GM19397 (cell line): ENCODE results near the gene FAM186B.
"Not testable (repeated sequence)": the region's sequence is repeated elsewhere in the genome, so short reads cannot be mapped to it uniquely, and the experiment has no call there.

Source experiments
- ATAC-seq: cut with Tn5 transposase; IDR thresholded peaks from one replicate; pipeline ENCODE4 v1.9.1; 2021; ENCODE audit warnings: mild to moderate bottlenecking, moderate library complexity; ENCODE audit not compliant: unreplicated experiment

FAM186B gene, protein sequence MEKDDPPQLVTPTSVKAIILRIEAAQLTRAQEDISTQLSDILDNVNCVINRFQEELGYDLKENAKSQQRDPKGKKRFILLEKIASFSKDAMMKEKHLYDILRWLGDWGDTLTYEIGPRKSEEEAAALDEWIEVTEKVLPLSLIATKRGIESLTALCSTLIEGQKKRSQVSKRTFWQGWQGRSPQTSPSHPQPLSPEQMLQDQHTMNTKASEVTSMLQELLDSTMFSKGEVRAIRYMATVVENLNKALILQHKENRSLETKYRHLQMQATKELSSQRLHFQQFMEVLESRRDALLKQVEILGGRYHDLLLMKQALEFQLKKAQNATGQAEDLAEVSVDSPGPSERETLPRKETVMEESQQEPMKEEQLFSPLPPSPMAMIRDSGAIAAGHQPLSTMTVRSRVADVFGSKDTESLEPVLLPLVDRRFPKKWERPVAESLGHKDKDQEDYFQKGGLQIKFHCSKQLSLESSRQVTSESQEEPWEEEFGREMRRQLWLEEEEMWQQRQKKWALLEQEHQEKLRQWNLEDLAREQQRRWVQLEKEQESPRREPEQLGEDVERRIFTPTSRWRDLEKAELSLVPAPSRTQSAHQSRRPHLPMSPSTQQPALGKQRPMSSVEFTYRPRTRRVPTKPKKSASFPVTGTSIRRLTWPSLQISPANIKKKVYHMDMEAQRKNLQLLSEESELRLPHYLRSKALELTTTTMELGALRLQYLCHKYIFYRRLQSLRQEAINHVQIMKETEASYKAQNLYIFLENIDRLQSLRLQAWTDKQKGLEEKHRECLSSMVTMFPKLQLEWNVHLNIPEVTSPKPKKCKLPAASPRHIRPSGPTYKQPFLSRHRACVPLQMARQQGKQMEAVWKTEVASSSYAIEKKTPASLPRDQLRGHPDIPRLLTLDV

GRCh38 chr12:49605539-49605938, at the start of gene FAM186B:
Gene FAM186B (minus strand): TSS chr12:49605639. CDS start chr12:49605477, 162 bp downstream.
- ATAC-seq, result not testable (repeated sequence)

- ATAC-seq, result no peak
Observed at GRCh38 chr12:49654715-49655114, 49.3 kb upstream of the FAM186B start.

DNA sequence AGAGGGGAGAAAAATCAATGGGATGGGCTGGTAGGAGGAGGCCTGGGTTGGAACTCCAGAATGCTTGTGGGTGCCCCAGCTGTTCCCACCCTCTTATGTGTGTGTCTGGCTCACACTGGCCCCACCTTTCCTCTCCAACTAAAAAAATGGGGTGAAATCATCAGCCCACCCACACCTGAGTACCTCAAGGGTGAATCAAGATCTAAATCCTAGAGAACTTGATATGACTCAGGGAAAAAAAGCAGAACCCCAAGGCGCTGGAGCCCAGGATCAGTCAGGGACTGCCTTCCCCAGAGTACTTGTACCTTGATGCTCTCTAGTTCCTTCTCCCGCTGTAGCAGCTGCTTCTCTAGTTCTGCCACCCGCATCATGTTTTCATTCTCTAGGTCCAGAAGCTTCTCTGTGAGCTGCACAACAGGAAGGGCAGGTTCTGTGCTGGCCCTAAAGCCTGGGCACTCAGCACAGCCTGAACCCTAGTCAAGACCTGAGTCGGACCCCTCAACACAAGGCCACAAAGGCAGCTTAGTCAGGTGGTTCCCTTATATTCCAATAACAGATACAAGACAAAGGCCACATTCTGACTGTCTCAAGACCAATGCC, 47.6 kb upstream of the FAM186B start:
- ATAC-seq, result no peak

DNA sequence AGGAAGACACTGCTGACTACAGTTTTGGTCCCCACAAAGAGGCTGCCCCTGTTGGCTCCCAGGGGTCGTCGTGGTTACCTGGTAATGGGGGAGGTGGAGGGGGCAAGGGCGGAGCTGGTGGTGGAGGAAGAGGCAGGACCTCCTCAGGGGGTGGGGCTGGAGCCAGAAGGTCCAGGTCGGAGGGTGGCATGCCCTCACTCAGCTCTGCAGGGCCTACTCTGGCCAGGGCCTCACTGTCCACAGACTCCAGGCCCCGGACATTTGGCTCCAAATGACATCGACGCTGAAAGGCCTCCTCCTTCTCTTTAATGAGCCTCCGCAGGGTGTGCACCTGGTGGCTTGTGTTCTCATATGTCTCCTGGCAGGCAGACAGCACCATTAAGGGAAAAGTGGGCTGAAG, 46.4 kb upstream of the FAM186B start:
- no peak for ATAC-seq

GRCh38 chr12:49649892-49650291, 44.5 kb upstream of the FAM186B start:
- ATAC-seq, result no peak

DNA sequence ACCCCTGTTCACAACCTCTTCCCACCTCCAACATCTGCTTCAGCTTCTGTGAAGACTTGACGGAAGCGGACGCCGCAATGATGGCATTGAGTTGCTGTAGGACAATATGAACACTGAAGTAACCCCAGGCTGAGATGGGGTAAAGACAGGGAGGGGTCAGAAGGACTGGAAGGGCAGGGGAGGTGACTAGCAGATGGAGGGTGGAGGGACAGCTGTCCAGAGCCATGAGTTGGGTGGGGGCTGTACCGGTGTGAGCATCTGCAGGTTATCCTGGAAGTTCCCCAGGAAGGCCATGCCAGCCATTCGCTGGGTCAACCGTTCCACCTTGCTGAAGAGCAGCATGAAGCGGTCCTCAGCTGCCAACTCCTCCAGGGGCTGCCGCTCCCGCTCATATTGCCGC, 44.0 kb upstream of the FAM186B start:
- no peak for ATAC-seq

DNA sequence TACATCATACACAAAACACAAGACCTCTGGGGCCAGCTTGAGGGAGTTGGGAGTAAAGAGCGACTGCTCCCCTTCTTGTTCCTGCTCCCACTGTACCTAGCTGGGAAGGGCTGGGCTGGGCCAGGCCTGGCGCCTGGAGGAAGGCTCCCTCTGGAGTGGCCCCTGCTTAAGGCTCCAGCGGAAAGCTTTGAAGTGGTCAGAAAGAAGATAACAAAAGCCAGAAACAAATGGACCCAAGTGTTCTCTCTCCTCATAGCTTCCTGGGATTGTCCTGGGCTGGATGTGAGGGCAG, 43.2 kb upstream of the FAM186B start:
- no peak for ATAC-seq

DNA sequence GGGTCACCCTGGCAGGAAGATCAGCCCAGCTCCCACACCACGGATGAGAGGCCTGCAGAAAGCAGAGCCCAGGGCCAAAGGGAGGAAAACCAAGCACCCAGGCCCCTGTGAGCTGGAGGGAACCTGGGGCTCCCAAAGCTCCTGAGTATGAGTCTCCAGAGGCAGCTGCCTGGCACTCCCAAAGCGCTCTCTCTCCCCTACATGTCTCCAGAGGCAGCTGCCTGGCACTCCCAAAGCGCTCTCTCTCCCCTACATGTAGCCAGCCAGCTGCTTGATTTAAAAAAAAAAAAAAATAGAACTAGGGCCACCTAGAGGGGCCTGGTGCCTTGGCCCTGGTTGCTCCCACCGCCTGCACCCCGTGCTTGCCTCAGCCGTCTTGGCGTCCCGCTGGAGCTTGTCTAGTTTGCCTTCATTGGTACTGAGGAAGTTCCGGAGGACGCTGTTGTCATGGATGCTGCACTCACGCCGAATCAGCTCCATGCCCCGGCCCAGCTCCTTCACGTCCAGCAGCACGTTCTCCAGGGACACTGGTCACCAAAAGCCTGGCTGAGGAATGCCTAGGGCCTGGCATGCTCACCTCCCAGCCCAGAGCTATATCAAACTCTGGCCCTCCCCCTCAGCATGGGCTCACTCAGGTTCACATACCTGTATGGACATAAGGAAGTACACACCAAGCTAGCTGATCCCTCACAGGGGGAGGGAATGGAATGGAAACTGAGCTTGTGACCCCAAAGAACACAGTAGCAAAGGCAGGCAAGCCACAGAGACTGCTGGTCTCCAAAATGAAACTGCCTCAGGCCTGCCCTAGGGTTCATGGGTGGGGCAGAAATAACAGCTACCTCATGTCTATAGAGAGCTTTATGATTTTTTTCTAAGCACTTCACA, 42.6 kb upstream of the FAM186B start:
- ATAC-seq, result no peak

GRCh38 chr12:49646871-49647654, 41.6 kb upstream of the FAM186B start:
- no peak for ATAC-seq

DNA sequence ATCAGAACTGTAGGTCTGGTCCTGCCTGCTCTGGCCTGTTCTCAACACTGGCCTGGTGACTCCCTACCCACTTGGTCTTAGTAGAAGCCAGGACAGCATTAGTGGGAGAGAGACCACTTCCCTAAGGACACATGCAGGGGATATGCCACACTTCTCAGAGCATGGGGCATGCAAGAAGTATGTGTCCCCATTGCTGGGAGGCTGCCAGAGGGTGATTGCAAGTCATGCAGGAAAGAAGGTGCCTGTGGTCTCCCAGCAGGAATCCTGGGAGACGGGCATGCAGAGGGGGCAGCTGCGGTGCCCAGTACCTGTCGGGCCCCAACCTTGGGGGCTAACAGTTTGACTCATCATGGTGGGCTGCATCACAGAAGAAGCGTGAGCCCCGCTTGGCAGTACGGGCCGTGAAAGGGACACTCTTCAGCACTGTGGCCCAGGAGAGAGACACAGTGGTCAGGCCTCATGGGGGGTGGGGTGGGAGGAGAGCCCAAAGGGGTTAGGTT, 40.9 kb upstream of the FAM186B start:
- ATAC-seq, result no peak

DNA sequence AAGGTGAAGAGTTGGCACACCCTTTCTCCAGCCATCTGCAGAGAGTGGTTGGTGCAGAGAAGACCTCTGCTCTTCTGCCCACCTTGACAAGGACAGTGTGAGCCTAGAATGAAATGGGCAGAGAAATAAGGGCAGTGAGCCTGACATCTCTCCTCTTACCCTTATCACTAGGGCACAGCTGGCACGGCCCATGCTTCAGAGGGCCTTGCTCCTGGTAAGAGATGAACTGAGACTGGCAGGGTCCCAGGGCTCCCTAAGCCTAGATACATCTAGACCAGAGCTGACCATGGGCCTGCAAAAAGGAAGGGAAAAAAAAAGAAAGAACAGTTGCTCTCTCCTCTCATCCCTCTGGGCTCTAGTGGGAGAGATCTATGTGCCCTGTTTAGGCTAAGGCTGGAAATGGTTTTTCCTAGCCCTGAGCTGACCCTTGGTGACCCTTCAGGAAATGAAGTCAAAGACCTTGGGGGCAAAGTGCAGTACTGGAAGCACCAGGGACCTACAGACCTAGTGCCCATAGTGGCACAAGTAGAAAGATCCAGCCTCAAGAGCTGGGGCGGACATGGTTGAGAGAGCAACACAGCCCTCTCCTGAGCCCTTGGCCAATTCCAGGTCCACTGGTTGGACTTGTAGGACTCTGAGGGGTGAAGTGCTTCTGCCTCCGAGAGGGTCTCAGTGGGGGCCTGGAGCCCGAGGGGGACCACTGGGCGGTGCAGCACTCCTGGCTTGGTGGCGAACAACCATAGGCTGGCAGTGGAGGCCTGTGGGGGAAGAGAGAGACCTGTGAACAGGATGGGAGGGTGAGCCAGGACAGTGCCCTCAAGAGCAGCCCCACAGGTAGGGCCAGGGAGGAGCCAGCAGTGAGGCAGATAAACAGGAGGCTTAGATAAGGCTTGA, 40.0 kb upstream of the FAM186B start:
- no peak for ATAC-seq

DNA sequence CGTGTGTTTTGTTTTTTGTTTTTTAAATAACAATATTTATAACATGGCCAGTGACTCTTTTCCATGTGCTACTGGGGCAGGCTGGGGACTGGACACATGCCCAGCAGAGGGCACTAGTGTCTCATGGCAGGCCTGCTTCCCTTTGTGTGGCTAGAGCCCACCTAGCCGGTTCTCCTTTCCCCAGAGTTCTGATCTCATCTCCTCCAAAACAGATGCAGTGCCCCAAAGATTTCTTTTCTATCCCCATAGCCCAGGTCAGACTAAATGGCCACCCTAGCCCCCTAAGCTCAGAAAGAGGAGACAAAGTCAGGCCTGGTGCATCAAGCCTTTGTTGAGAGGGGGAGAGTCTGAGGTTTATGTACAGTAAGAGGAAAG, 39.2 kb upstream of the FAM186B start:
- no peak for ATAC-seq

GRCh38 chr12:49643961-49644619, 38.7 kb upstream of the FAM186B start:
- no peak for ATAC-seq

- no peak for ATAC-seq
Observed at GRCh38 chr12:49643135-49643534, 37.7 kb upstream of the FAM186B start.

DNA sequence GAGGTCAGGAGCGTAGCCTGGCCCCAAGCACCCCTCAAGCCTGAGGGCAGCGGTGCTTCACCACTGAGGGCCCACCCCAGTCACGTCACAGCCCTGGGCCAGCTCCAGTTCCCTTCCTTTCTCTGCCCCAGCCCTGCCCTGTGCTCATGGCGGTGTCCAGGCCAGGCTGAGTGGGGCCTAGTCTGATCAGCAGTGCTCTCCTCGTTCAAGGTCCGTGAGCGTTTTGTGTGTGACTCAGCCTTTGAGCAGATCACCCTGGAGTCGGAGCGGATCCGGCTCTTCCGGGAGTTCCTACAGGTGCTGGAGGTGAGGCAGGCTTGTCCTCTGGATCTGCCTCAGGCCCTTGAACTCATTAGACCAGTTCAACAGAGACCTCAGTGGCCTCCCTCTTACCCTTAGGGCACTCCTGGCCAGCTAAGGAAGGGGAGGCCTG, 36.9 kb upstream of the FAM186B start:
- no peak for ATAC-seq

GRCh38 chr12:49641748-49642369, 36.4 kb upstream of the FAM186B start:
- ATAC-seq, result no peak

DNA sequence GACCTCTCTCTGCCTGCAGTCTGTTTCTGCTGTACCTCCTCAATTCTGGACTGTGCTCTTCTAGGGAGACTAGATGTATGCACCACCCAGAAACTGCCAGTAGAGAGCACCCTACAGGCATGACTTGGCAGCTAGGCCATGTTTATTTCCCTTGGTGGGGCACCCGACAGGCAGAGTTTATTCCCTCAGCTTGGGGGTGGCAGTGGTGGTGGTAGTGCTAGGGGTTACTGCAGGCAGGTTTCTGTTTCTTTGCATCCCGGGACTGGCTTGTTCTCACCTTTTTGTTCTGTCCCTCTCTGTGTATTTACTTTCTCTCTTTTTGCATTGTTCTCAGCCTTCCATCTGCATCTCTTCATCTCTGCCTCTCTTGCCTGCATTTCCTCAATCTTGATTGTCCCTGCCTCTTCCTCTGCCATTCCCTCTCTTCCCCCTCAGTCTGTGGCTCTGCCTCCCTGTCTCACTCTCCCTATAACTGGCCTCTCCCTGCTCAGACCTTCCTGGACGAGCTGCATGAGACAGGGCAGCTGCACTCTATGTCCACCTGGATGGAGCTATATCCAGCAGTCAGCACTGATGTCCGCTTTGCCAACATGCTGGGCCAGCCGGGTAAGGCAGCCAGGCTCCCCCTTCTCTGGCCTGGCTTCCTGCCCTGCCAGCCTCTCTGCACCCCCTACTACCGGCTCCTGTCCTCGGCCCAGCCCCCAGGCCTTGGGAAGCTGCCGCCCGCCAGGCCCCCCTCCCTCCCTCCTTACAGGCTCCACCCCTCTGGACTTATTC, 31.7 kb upstream of the FAM186B start:
- ATAC-seq, result no peak
